DMS153 treated with DMSO at 0.1 percent for 48 hours (cell line): ENCODE data around the gene JAG1.
A peak's percentile ranks its signal among the peaks of the same experiment; 100 is the strongest.

ENCODE experiments used
- DNase-seq: peaks from one replicate; lab custom pipeline; 2025; ENCODE audit not compliant: unreplicated experiment; lab: John Stamatoyannopoulos, UW

The JAG1 gene

DNA sequence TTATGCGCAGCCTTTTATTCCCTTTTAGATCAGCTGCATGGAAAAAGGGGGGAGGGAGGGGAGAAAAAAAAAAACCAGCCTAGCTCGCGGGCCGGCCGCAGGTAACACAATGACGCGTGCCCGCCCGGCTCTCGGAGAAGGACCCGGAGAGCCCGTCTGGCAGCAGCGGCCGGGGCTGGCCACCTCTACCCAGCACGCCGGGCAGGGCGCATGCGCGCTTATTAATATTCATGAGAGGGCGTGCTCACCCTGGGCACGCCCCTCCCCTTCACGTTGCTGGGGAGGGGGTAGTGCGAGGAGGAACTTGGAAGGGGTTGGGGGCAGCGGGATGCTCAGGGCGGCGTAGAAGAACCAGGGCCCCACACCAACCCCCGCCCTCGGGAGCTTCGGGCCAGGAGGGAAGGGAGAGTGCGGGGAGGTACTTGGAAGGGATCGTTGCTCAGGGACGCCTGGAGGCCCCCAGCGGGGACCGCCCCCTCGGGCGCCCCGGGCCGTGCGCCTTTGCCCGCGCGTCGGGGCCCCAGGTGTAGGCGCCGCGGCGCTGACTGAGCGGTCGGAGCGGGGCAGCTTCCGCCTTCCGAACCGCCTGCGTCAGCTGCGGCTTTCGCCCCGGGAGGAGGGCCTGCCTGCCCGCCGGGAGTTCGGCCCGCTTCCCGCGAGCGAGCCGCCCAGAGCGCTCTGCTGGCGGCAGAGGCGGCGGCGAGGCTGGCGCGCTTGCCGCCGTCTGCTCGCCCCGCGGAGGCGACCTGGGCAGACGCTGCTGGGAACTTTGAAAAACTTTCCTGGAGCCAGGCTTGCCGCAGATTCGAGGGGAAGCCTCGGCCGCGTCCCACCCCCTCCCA lies at the start of gene JAG1:
JAG1 (minus strand) TSS at position 158 of the 842 bp plus-strand sequence. CDS start 469 bp downstream, outside the sequence.
- peak; percentile 91 for DNase-seq

DNA sequence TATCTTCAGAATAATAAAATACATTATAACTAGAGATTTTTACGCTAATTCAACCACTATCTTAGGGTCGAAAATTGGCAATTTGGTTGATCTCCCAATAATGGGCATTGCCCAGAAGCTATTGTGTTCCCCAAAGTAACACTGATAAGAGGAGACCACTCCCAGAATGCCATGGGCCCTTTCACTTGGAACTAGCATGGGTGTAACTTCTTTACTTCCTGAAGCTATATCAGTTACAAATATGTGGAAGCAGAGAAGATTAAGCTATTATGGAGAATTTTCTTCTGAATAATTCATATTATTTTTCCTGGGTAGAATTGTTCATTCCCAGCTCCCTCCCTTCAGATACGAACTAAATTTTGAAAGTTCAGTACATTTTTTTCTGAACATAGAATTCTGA lies 48.2 kb upstream of the JAG1 start:
- DNase-seq: no peak

DNA sequence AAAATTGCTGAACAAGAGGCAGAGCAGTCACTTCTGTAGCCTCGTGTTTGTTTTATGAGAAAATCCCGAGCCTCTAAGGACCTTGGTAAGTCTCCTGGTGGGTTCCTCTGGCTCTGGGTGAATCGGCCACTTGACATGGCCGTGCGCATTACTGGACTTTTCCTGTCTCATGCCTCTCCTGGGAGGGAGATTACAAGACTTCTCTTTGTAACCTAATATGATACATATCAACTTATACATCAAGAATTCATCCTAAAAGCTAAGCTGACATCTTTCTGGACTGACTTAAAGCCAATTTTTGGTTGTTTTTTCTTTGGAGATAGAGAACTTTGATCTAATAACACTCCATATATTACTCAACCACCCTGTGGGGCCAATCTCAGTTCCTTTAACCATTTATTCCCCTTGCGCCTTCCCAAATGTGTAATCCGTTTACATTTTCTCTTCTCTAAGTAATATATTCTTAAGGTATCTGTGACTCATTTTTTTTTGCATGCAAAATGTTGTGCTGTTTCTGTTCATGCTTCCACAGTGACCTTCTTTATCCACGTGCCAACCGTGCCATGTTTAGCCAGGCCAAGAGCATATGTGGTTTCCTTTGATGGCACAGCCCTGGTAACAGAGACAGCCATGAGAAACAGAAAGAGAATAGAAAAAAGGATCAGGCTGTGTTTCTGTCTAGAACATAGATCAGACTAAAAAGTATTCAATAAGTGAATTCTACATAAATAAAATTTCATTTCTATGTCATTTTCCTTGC lies 47.5 kb upstream of the JAG1 start:
- no peak for DNase-seq

DNA sequence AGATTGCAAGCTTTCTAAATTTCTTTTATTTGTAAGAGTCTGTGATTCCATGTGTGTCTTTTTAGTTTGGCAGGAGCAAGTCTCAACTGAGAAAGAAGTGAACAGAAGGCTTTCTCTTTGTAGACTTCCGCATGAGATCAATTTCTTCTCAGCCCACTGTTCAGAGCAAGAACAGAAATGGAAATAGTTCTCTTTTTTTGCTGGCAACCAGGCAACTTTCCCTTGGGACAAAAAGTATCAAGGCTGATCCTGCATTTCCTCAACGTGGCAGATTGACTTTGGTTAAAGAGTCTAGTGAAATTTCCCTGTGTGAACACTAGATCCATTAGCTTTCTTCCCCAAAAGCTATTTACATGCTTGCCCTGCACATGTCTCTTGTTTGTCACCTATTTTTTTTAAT lies 46.8 kb upstream of the JAG1 start:
- no peak for DNase-seq

DNA sequence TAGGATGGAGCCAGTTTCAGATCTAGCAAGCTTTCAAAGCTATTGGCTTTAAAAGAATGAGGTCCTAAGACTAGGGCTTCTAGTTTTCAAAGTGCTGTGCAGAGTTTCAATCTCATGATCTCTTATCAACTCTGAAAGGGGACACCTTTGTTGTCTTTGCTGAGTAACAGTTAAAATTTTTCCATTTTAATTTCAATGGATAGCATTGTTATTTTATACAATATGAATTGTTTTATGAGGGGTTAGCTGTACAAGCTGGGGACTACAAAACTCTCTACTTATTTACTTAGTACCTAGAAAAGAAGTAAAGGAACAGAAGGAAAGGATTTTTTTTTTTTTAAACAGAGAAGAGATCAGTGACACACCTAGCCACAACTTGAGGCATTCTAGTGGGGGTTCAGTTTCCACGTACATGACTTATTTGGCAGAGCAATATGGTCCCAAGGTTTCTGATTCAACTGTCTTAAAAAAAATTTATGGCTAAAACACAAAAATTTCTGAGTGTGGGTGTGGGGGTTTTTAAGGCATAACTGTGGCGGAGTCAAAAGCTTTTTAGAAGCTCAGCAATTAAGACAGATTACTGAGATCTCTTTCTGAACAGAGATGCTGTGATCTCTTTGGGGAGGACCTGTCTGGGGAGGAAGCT lies 46.1 kb upstream of the JAG1 start:
- no peak for DNase-seq

DNA sequence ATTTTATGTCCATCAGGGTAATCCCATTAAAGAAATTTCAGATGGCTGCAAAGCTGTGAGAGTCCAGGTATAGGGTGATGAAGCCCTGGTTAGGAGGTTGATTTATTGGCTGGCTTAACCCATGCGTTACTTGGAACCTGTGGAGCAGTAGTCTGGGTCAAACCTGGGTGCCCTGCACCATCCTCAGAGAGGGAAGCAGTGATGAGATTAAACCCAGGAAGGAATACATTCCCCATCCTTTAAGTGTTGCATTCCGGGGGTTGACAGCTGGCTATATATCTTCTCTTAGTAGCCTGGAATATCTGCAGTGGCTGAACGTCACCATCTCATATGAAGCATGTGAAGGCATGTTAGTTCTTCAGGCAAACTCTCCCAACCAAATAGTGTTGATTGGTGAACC lies 44.9 kb upstream of the JAG1 start:
- DNase-seq: no peak

DNA sequence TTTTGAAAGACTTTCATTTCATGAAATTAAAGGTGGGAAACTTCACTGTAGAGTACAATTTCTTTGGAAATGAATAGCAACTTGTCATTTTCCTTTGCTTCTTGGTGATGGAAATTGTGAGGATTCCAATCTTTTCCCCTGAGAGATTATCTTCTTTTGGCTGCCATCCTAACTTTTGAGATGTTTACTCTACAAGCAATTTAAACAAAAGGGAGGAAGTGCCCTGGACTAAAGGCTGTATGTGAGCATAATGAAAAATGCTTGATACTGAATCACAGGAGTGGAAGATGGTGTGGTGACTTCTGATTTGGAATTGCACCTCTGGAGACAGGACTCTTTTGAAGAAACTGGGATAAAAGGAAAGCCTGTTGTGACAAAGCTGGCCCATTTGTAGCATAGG lies 43.1 kb upstream of the JAG1 start:
- DNase-seq: no peak

DNA sequence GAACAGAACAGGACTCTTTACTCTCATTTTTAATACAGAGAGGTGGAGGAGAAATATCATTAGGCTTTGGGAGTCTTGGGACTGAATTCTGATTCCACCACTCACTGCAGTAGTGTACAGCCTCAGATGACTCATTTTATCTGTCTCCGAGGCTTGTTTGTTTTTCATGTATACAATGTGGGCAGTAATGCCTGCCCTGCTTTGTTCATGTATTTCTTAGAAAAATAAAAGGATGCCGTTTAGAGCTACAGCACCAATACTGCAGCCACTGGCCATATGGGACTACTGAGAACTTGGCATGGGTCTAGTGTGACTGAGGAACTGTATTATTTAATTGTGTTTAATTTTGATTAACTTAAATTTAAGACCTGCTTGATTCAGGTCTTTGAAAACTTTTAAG lies 41.2 kb upstream of the JAG1 start:
- no peak for DNase-seq

DNA sequence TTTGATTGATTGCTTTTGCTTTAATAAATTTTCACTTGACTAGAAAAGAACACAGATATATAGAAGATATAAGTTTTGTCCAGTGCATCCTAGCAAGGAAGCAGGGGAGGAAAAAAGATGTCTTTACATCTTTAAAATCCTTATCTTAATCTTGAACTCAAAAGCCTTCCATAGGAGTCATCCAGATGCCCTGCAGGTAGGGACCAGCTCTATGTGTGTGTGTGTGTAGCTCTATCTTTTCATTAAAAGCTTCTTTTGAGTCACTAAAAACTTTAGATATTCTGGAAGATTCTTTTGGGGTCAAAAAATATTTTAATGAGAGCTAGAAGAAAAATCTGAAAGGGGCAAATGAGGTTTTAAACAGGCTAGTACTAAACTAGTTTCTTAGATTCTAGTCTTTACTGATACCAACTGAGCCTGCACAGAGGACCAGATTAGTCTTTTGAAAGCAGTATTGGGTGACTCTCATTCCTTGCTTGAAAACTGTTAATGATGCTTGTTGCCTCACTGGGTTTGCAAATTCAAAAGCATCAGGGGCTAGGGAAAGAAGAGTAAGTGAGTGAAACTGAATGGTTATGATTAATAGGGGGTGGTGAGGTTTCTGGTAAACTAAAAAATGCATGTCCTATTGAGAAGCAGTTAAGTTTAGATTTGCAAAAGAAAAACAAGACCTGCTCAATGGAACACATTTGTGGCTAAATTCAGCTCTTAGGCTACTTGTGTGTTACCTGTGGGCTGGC lies 40.6 kb upstream of the JAG1 start:
- no peak for DNase-seq

DNA sequence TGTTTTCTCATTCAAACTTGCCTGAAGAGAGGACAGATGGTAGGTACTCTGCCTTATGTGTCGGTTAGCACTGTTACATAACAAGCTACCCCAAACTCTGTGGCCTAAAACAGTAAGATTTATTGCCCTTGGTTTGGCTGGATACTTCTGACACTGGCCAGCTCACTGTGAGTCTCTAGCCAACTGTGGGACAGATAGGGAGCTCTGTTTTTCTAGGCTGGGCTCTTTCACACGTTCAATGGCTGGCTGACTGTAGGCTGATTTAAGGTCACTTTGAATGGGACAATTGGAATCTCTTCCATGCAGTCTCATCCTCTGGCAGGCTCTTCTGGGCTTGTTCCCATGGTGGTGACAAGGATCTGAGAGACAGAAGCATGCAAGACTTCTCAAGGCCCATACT lies 39.4 kb upstream of the JAG1 start:
- DNase-seq: no peak

DNA sequence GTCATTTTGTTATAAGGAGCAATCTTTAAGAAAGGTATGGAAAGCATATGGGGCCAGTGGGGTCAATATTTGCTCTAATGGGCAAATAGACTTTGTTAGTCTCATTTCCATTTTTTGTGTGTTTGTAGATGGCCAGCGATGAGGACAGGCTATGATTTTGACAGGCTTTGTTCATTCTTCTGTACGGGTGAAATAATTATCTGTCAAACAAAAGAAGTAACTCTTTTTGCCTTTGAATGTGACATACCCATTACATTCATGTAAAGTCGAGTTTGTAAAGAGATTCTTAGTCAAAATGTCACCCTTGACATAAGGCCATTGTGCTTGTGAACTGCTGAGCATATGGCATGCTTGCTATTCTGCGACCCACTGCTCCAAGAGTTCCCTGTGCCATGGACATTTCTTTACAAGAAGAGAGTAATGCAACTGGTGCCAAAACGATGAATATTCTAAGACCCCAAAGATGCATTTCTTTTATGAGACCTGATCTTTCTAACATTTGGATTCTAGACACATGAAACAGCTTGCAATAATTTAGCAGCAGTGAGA lies 38.2 kb upstream of the JAG1 start:
- no peak for DNase-seq

DNA sequence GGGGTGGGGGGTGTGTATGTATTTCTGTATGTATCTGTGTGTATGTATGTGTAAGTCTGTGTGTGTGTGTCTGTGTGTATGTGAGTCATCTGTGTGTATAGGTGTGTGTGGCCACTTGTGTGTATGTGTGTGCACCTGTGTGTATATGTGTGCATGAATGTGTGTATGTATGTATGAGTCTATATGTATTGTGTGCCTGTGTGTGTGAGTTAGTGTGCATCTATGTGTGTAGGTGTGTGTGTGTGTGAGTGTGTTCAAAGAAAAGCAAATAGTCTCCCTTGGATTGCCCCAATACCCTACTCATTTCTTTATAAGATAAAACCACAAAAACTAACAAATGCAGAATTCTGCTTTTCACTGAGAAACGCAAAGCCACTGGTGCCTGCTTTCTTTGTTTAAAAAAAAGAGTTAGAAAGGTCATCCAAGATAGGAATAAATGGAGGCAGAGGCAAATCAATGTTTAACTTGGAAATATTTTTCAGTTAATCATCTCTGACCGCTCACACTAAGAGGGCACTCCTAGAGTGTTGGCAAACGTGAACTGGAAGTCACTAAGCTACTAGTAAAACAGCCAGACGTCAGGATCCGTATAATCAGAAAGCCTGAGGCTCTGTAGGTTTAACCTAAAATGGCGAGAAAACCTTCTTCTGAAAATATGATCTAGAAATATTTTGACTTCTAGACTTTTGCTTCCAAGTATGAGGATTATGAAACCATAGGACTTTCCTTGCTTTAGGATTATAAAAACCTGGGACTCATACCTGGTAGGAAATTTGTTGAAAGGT lies 37.4 kb upstream of the JAG1 start:
- DNase-seq: no peak

DNA sequence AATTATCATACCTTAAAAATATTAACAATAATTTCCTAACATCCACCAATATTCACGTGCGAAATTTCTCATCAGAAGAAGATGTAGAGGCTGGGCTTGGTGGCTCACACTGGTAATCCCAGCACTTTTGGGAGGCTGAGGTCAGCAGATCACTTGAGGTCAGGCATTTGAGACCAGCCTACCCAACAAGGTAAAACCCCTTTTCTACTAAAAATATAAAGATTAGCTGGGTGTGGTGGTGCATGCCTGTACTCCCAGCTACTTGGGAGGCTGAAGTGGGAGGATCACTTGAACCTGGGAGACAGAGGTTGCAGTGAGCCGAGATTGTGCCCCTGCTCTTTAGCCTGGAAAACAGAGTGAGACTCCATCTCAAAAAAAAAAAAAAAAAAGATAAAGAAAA lies 36.1 kb upstream of the JAG1 start:
- DNase-seq: no peak

DNA sequence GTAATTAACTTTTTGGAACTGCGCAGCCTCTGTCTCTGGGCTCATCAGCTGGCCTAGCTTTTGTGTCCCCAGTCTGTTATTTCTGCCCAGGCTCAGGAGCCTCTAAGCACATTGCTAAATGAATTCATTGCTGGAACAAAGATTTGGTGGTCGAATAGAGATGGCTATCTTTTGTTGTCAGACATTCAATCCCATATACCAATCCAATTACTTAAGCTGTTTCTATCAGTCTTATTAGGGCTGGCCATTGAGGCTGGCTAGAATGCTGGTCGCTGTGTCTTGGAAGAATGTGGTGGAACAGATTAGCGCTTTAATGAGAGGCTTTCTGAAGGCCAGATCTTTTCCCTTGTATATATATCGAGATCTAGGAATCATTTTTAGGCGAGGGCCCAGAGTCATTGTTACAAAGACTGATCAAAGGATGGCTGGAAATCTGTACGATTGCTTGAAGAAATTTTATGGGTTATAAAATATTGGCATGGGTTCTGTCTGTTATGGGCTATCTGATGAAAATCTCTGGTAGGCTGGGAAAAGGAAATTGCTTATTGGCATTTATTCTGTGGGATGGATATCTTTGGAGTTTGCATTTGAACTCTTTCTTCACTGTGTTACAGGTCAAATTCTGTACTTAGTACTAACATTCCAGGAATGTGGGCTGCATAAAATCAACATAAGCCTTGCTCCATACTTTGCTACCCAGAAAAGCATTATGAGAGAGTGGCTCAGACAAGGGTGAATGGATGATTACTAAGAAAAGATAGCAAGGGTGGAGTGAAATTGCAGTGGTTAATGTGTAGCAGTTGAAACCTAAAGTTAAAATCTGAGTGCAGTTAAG lies 34.8 kb upstream of the JAG1 start:
- DNase-seq: no peak

DNA sequence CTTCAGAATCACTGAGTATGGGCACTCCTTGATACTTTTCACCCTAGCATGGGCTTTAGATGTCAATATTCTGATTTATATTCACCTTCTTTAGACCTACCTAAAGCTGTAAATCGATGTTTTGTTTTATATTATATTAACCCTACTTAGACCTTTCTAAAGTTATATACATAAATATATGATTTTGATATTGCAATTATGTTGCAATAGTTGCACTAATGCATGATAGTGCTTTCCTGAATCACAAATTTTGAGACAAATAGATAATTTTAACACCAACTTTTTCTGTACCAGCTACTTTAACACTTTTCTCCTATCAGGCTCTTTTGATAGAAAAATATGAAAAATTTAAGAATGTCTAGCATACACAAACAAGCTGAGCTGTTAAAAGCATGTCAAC lies 34.0 kb upstream of the JAG1 start:
- DNase-seq: no peak

DNA sequence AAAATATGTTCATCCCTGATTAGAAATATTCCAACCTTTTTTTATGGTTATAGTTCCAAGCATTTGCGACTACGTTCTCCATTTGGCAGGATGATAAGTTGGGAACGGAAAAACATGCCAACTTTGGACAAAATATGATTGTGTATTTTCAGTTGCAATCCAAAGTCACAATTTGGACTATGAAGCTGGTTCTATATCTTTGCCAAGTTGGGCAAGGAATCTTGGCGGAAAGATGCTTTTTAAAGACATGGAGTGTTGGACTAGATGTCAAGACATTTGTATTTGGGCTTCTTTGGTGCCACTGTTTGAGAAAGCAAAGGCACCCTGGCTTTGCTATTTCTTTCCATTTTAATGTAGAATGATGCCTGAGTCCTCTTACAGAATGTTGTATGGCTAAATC lies 33.3 kb upstream of the JAG1 start:
- no peak for DNase-seq

DNA sequence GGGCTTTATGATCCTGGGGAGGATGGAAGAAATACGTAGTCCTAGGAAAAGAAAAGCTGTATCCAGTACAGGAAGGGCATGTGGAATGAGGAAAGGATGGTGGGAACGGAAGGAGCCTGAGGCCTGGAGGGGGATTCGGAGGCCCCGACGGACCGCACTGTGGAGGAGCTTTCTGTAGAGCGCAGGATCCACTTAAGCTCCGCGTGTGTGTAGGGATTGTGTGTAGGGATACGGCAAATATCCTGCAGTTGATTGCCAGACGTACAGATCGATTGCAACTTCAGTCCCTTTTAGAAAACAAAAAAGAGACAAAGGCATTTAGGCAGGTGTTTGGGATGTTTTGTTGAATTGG lies 32.6 kb upstream of the JAG1 start:
- DNase-seq: no peak

DNA sequence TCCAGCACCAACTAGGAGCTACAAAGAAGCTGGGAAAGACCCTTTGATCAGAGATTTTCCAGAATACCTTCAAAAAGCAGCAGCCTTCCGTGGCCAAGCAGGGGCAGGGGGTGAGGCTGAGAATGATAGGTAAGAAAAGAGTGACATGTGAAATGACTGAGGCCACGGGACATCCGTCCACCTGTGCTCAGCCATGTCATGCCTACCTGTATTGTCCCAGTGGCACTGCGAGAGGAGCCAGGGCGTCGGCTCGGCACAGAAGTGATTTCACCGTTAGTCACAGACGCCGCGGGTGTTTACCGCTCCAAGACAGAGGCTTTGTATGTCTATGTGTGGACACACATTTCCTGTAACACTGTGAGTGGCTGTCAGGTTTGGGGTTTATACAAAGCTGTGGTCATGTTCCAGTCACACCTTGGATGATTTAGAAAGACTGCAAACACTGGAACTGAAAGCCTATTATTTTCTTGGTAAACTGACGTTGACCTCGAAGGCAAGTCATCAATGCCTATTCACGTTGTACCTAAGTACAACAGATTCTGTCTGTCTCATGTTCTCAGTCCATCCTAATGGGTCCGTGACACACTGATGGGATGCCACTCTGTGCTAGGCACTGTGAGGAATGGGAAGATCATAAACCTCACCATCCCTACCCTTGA lies 32.1 kb upstream of the JAG1 start:
- DNase-seq: peak; percentile 26

DNA sequence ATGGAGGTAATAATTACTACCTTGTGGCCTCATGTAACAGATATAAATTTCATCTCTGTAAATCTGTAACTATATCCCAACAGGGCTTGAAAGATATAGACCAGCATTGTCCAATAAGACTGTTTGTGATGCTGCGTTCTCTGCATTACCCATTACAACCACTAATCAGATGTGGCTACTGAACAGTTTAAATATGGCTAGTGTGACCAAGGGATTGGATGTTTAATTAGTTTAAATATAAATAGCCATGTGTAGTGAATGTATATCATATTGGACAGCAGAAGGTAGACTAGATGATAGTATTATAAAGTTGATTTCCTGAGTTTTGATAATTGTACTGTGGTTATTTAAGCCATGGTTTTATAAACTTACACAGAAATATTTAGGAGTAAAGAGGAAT lies 27.8 kb upstream of the JAG1 start:
- no peak for DNase-seq
